ENCODE results near the gene DPP10. TPM values are rescaled to one million over a fixed set of nuclear protein-coding genes. Genes with fewer than 3 reads are reported as not detected.

Gene DPP10
- total RNA-seq, 1 experiment from 2014 or later, result not detected

GRCh38 chr2:115654362-115654761, 1211.9 kb downstream of the DPP10 start:
- no peaks in the 10 kb centered on the region for H3K4me1 ChIP-seq (ENCODE audit: control insufficient read depth, insufficient read depth, low read length)
- TF ChIP-seq, protein P1, sequence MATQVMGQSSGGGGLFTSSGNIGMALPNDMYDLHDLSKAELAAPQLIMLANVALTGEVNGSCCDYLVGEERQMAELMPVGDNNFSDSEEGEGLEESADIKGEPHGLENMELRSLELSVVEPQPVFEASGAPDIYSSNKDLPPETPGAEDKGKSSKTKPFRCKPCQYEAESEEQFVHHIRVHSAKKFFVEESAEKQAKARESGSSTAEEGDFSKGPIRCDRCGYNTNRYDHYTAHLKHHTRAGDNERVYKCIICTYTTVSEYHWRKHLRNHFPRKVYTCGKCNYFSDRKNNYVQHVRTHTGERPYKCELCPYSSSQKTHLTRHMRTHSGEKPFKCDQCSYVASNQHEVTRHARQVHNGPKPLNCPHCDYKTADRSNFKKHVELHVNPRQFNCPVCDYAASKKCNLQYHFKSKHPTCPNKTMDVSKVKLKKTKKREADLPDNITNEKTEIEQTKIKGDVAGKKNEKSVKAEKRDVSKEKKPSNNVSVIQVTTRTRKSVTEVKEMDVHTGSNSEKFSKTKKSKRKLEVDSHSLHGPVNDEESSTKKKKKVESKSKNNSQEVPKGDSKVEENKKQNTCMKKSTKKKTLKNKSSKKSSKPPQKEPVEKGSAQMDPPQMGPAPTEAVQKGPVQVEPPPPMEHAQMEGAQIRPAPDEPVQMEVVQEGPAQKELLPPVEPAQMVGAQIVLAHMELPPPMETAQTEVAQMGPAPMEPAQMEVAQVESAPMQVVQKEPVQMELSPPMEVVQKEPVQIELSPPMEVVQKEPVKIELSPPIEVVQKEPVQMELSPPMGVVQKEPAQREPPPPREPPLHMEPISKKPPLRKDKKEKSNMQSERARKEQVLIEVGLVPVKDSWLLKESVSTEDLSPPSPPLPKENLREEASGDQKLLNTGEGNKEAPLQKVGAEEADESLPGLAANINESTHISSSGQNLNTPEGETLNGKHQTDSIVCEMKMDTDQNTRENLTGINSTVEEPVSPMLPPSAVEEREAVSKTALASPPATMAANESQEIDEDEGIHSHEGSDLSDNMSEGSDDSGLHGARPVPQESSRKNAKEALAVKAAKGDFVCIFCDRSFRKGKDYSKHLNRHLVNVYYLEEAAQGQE (IDR thresholded peaks at IDR 0.05; ENCODE audit: insufficient read depth in 1 of 2, low read depth in 2 of 2, low read length in 1 of 2), result no peak
- TF ChIP-seq, protein P2, sequence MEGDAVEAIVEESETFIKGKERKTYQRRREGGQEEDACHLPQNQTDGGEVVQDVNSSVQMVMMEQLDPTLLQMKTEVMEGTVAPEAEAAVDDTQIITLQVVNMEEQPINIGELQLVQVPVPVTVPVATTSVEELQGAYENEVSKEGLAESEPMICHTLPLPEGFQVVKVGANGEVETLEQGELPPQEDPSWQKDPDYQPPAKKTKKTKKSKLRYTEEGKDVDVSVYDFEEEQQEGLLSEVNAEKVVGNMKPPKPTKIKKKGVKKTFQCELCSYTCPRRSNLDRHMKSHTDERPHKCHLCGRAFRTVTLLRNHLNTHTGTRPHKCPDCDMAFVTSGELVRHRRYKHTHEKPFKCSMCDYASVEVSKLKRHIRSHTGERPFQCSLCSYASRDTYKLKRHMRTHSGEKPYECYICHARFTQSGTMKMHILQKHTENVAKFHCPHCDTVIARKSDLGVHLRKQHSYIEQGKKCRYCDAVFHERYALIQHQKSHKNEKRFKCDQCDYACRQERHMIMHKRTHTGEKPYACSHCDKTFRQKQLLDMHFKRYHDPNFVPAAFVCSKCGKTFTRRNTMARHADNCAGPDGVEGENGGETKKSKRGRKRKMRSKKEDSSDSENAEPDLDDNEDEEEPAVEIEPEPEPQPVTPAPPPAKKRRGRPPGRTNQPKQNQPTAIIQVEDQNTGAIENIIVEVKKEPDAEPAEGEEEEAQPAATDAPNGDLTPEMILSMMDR (IDR thresholded peaks at IDR 0.05), result no peak
- TF ChIP-seq TCF7L2 (IDR thresholded peaks at IDR 0.05; ENCODE audit: low read depth, low read length) (no peak), SIN3A (IDR thresholded peaks at IDR 0.05; ENCODE audit: borderline replicate concordance, insufficient read depth, low read depth, low read length) (no peak), POLR2AphosphoS5 (IDR thresholded peaks at IDR 0.05; ENCODE audit: low read depth, low read length) (no peak)
- ChIA-PET CTCF (no interaction called here), POLR2A (no interaction called here)
- no peak overlapping the region for H3K27ac ChIP-seq (ENCODE audit: low read length)
- BruUV-seq (replicated peaks), result no TSS peak
- ATAC-seq, result no peak
- no peak for DNase-seq (ENCODE audit: low read depth, low spot score)
- intact Hi-C loops (cut with micrococcal nuclease; ENCODE audit: unreplicated experiment), result no loop called here
- no peaks in the 10 kb centered on the region for H3K36me3 ChIP-seq (ENCODE audit: control insufficient read depth, insufficient read depth, low read length)
- no peak overlapping the region for H3K4me3 ChIP-seq (ENCODE audit: low read depth in 2 of 2, low read length in 2 of 2)
- no peaks in the 10 kb centered on the region for H3K9me3 ChIP-seq (ENCODE audit: control insufficient read depth, insufficient read depth, low read depth, low read length)
- in situ Hi-C loops (cut with HindIII; ENCODE audit: low pct_unique_long_range_greater_than_20kb, low sequenced_read_pairs), result no loop called here
- no peaks in the 10 kb centered on the region for H3K27me3 ChIP-seq (ENCODE audit: control insufficient read depth, insufficient read depth, low read length)

GRCh38 chr2:115678129-115678528, 1235.7 kb downstream of the DPP10 start:
- CTCF ChIA-PET, result no interaction called here
- no peak for DNase-seq (ENCODE audit: low read depth, low spot score)

More at GRCh38 chr2:115678129-115678528, 1235.7 kb downstream of the DPP10 start:
- no peaks in the 10 kb centered on the region for H3K36me3 ChIP-seq (ENCODE audit: control insufficient read depth, insufficient read depth, low read length)
- H3K4me1 ChIP-seq (ENCODE audit: control insufficient read depth, insufficient read depth, low read length), result no peaks in the 10 kb centered on the region
- H3K4me3 ChIP-seq (ENCODE audit: low read depth in 2 of 2, low read length in 2 of 2), result no peak overlapping the region
- POLR2A ChIA-PET, result no interaction called here
- no TSS peak for BruUV-seq (replicated peaks)
- ATAC-seq, result no peak
- peaks cover 10% of the 10 kb centered on the region; the same call in 1 of the 2 replicates for H3K9me3 ChIP-seq (ENCODE audit: control insufficient read depth, insufficient read depth, low read depth, low read length)
- H3K27me3 ChIP-seq (ENCODE audit: control insufficient read depth, insufficient read depth, low read length), result no peaks in the 10 kb centered on the region
- no peak overlapping the region for H3K27ac ChIP-seq (ENCODE audit: low read length)
- TF ChIP-seq, protein P1 (IDR thresholded peaks at IDR 0.05; ENCODE audit: insufficient read depth in 1 of 2, low read depth in 2 of 2, low read length in 1 of 2), result no peak
- TF ChIP-seq SIN3A (IDR thresholded peaks at IDR 0.05; ENCODE audit: borderline replicate concordance, insufficient read depth, low read depth, low read length) (no peak), TCF7L2 (IDR thresholded peaks at IDR 0.05; ENCODE audit: low read depth, low read length) (no peak), POLR2AphosphoS5 (IDR thresholded peaks at IDR 0.05; ENCODE audit: low read depth, low read length) (no peak)
- TF ChIP-seq, protein P2 (IDR thresholded peaks at IDR 0.05), result no peak
- in situ Hi-C loops (cut with HindIII; ENCODE audit: low pct_unique_long_range_greater_than_20kb, low sequenced_read_pairs), result no loop called here
- intact Hi-C loops (cut with micrococcal nuclease; ENCODE audit: unreplicated experiment), result no loop called here
